DMS153 treated with DMSO at 0.1 percent for 48 hours (cell line): ENCODE measurements around the gene LIN7A.
"Not testable (repeated sequence)": the region's sequence is repeated elsewhere in the genome, so short reads cannot be mapped to it uniquely, and the experiment has no call there.

Experiments
- DNase-seq: peaks from one replicate; lab custom pipeline; 2025; ENCODE audit not compliant: unreplicated experiment; lab: John Stamatoyannopoulos, UW

Gene LIN7A

DNA sequence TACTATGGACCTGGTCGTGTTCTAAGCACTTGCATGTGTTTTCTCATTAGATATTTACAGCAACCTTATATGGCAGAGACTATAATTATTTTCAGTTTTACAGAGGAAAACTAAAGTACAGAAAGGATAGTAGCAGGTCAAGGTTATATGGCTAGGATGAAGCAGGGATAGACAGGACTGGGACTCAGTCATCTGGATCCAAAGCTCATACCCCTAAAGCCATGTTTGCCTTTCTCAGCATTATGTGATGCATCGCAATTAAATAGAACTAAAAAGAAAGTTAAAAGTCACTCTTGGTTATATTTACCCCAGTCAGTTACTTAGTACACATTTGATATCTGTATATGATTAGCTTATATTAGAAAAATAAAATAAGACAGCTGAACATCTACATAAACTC lies 13.3 kb downstream of the LIN7A start:
- no peak for DNase-seq

GRCh38 chr12:80920006-80920405 lies 17.7 kb downstream of the LIN7A start:
- DNase-seq, result no peak

GRCh38 chr12:80917651-80918050 lies 20.1 kb downstream of the LIN7A start:
- no peak for DNase-seq

DNA sequence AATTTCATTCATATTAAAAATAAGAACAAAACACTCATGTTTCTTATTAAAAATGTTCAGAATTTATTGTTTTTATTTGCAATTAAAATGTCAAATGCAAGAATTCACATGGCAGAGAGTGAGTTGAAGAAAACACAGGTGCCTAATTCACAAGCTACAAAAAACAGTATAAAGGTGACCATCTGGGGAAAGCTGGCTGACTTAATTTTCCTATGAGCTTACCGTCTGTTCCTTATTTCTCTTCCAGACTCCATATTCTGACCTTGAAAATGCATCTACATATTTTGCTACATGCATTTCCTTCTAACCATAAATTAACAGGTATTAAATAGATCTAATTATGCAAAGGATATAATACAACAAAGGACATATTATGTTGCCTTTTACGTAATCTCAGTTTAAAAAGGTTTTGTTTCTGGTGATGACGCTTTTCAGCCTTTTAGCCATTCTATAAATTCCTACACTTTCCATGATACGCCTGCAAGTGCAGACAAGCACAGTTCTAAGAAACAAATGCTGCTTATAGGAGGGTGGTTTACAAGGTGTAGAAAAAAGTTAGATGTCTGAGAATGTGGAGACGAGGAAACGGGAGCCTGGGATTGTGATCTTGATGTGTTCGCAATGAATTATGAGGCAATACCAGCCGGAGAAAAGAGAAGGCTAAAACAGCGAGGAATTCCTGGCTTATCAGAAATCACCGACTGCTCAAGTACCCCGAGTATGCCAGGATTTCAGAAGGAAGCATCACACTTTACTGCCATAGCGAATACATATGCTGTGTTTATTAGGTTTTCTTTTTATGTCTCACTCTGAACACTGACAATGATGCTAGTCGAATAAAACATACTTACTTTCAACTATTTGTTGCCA lies 24.6 kb downstream of the LIN7A start:
- no peak for DNase-seq

DNA sequence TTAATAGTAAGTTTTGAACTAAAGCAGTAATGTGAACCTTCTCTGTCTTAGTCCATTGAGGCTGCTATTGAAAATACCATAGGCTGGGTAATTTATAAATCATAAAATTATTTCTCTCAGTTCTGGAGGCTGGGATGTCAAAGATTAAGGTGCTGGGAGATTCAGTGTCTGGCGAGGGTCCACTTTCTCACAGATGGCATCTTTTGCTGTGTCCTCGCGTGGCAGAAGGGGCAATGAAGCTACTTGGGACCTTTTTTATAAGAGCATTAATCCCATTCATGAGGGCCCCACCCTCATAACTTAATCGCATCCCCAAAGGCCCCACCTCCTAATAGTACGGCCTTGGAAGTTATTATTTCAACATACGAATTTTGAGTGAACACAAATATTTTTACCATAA lies 28.4 kb downstream of the LIN7A start:
- no peak for DNase-seq

GRCh38 chr12:80902711-80903110 lies 35.0 kb downstream of the LIN7A start:
- no peak for DNase-seq

- DNase-seq, result no peak
Measured at GRCh38 chr12:80901661-80902060, 36.1 kb downstream of the LIN7A start.

GRCh38 chr12:80895240-80895639 lies 42.5 kb downstream of the LIN7A start:
- DNase-seq, result no peak

DNA sequence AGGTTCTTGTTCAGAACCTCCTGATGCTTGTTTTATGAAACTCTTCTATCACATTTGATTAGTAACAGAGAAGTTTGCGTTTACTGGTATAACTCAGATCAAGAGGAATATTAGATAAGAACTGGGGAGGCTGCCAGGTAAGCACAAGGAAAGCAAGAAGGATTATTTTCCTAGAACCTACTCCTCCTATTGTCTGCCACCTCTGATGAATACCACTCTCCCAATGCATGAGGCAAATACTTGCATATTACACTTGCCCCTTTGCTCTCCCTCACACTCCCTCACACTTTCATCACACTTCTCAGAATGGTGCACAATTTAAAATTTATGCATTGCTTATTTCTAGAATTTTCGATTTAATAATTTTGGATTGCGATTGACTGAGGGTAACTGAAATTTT lies 43.6 kb downstream of the LIN7A start:
- no peak for DNase-seq

GRCh38 chr12:80892597-80893445 lies 44.9 kb downstream of the LIN7A start:
- DNase-seq, result no peak

DNA sequence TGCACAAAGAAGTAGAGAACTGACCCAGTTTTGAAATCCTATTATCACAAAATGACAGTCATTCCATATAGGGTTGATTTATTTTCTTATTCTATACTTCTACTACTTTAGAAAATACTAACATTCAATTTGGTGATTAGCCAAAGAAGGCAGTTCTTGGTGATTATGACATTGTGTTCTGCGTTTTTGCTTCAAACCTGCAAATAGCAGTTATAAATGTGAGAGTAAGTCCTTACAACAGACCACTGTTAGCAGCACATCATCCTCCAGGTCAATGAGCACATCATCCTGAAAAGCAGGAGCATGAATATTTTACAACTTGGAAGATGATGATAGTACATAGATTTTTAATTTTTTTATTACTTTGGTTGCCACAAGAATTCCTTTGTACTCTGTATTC lies 53.1 kb downstream of the LIN7A start:
- DNase-seq, result no peak

DNA sequence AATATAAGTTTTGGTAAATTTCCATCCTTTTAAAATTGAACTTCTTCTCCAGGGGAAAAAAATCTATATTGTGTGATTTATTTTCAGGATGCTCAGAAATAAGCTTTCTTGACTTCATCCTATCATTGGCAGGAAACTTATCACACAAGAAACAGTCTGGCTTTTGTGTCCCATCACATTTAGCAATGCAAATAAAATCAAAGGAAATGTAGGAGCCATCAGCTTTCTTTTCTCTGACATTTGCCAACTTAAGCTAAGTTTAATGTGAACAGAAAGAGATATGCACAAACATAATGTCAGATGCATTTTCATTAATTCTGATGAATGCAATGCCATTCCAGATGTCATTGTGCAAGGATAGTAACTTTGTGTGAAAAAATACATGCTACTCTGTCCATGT lies 56.6 kb downstream of the LIN7A start:
- no peak for DNase-seq

DNA sequence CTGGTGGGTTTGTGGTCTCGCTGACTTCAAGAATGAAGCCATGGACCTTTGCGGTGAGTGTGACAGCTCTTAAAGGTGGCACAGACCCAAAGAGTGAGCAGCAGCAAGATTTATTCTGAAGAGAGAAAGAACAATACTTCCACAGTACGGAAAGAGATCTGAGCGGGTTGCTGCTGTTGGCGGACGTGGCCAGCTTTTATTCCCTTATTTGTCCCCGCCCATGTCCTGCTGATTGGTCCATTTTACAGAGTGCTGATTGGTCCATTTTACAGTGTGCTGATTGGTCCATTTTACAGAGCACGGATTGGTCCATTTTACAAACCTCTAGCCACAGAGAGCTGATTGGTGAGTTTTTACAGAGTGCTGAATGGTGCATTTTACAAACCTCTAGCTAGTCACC lies 59.3 kb downstream of the LIN7A start:
- DNase-seq, result not testable (repeated sequence)

DNA sequence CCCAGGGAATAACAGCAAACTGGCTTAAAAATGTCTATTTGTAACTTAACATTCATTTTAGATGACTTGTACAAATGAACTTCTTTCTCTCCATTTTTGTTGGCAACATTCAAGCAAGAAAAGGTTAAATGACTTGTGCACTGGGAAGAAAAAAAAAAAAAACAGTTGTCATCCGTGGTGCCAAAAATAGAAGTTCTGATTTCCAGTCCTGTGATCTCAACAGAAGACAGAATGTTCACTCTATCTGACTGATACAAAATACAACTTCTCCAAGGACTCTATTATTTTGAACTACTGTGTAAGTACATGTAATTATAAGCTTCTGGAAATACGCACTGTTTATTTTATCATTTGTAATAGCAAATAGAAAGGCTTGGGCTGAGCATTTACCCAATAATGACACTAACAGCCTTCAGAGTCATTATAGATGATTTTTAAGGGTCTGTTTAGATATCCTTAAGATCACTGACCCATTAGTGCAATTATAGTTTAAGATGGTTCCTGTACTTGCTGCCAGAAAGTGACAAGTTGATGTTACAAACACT lies 59.9 kb downstream of the LIN7A start:
- no peak for DNase-seq

- no peak for DNase-seq
Measured at GRCh38 chr12:80872053-80872452, 65.7 kb downstream of the LIN7A start.

DNA sequence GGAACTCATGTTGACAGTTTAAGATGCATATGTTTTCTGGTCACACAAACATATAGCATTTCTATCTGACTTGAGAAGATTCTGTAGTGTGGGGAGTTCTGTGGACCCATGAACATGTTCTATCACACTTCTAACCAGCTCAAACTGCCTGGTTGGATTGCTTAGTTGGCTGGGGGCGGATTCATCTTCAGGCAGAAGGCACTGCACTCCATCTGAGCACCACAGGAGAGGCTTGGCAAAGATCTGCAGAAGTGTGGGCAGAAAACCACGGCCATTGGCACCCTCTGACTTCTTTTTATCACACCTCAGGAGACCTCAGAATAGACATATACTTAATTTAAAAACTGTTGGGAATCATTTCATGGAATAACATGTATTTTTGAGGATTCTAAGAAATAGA lies 68.5 kb downstream of the LIN7A start:
- DNase-seq, result no peak

- DNase-seq, result no peak
Measured at GRCh38 chr12:80868576-80868975, 69.2 kb downstream of the LIN7A start.

DNA sequence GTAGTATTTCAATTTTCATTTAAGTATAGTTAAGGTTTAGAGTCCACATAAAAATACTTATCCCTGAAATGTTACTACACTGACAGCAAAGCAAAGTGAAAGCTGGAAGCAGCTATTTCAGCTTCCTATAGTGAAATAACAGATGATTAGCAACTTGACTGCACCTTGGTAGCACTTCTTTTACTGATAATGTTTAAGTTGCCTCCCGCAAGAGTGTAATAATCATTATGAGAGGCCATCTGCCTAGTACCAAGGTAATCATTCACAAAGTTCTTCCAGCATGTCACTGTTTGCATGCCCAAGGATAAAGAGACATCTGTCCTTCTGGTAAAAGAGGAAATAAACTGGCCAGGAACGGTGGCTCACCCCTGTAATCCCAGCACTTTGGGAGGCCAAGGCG lies 69.8 kb downstream of the LIN7A start:
- DNase-seq, result no peak

GRCh38 chr12:80864046-80864735 lies 73.5 kb downstream of the LIN7A start:
- DNase-seq, result no peak

- DNase-seq, result no peak
Measured at GRCh38 chr12:80862531-80862930, 75.2 kb downstream of the LIN7A start.

- DNase-seq, result no peak
Measured at GRCh38 chr12:80861641-80862378, 75.9 kb downstream of the LIN7A start.
